Gastrocnemius medialis (tissue), 4 donors: Measurements from ENCODE around the gene CFAP52.

Experiments
- POLR2A ChIP-seq, 2 donors: fragments of 450-650 bp; IDR thresholded peaks; one replicate each; pipeline ENCODE4 v1.6.1; 2017; ENCODE audit warnings: antibody characterized with exemption in 2 of 2, mild to moderate bottlenecking in 2 of 2, moderate library complexity in 2 of 2
- TF ChIP-seq, protein P1 (sequence below), 5 experiments: fragments of 450-650 bp in 3 of 5; fragments of 200-600 bp in 2 of 5; sonication (generic) in 2 of 5; IDR thresholded peaks in 4 of 5; conservative IDR thresholded peaks in 1 of 5; 1 replicate in 4 of 5; 2 replicates in 1 of 5; pipeline ENCODE4 v1.5.1; 2016 to 2019; ENCODE audit warnings: antibody characterized with exemption in 5 of 5, mild to moderate bottlenecking in 3 of 5, moderate library complexity in 3 of 5

DNA sequence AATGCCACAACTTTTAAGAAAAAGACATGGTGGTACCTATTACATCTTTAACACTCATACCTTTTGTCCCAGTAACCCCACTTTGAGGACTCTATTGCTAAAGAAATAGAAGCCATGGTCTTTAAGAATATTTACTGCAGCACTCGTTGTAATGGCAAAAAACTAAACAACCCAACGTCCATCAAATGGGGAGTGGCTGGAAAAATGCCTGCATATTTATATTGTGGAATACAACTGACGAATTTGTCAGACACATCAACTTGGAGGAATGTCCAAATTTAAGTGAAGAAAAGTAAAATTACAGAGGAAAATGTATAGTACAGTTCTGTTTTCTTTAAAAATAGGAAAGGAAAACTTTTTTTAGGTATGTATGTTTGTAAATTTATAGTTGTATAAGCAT, 48.7 kb upstream of the CFAP52 start:
- TF ChIP-seq, protein P1, sequence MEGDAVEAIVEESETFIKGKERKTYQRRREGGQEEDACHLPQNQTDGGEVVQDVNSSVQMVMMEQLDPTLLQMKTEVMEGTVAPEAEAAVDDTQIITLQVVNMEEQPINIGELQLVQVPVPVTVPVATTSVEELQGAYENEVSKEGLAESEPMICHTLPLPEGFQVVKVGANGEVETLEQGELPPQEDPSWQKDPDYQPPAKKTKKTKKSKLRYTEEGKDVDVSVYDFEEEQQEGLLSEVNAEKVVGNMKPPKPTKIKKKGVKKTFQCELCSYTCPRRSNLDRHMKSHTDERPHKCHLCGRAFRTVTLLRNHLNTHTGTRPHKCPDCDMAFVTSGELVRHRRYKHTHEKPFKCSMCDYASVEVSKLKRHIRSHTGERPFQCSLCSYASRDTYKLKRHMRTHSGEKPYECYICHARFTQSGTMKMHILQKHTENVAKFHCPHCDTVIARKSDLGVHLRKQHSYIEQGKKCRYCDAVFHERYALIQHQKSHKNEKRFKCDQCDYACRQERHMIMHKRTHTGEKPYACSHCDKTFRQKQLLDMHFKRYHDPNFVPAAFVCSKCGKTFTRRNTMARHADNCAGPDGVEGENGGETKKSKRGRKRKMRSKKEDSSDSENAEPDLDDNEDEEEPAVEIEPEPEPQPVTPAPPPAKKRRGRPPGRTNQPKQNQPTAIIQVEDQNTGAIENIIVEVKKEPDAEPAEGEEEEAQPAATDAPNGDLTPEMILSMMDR (IDR thresholded peaks at IDR 0.05 in 4 of 5, conservative IDR thresholded peaks at IDR 0.05 in 1 of 5) = no peak
- TF ChIP-seq POLR2A (IDR thresholded peaks at IDR 0.05) = no peak
